Subcutaneous abdominal adipose tissue (tissue), 5 donors: ENCODE measurements around the gene KLHL30.
A peak's percentile ranks its signal among the peaks of the same experiment; 100 is the strongest.

ENCODE experiments used
- H3K27ac ChIP-seq: one replicate; pipeline ENCODE4 v1.7.0; 2013; ENCODE audit warnings: low read depth, mild to moderate bottlenecking, inconsistent platforms, low read length, moderate library complexity
- H3K27me3 ChIP-seq, 5 donors: one replicate each; pipeline ENCODE4 v1.7.0; 2013; ENCODE audit warnings: low read length in 5 of 5, inconsistent platforms in 1 of 5; ENCODE audit not compliant: control insufficient read depth in 5 of 5, insufficient read depth in 4 of 5
- H3K36me3 ChIP-seq, 5 donors: one replicate each; pipeline ENCODE4 v1.7.0; 2013; ENCODE audit warnings: low read length in 5 of 5; ENCODE audit not compliant: control insufficient read depth in 5 of 5, insufficient read depth in 5 of 5
- H3K4me1 ChIP-seq, 5 donors: one replicate each; pipeline ENCODE4 v1.7.0; 2013; ENCODE audit warnings: low read length in 5 of 5, mild to moderate bottlenecking in 3 of 5, moderate library complexity in 1 of 5; ENCODE audit not compliant: control insufficient read depth in 5 of 5, insufficient read depth in 5 of 5
- H3K4me3 ChIP-seq, 5 donors: one replicate each; pipeline ENCODE4 v1.7.0; 2013; ENCODE audit warnings: low read length in 5 of 5, low read depth in 1 of 5
- H3K9ac ChIP-seq, 5 donors: one replicate each; pipeline ENCODE4 v1.7.0; 2013; ENCODE audit warnings: low read length in 5 of 5, mild to moderate bottlenecking in 4 of 5, moderate library complexity in 3 of 5
- H3K9me3 ChIP-seq, 5 donors: one replicate each; pipeline ENCODE4 v1.7.0; 2013; ENCODE audit warnings: low read length in 5 of 5; ENCODE audit not compliant: control insufficient read depth in 5 of 5
- donor health status: healthy.
- donor health status: healthy.
- donor health status: healthy.
- donor health status: healthy.
- donor health status: healthy.

Gene KLHL30

GRCh38 chr2:238127165-238128060 is 11.1 kb upstream of the KLHL30 start:
- Histone ChIP-seq H3K27ac (no peak overlapping the region), H3K9me3 (no peaks in the 10 kb centered on the region), H3K4me1 (peaks cover 0 to 14% (median 5%) of the 10 kb centered on the region in 5 donors), H3K9ac (no peak overlapping the region), H3K27me3 (peaks cover 0 to 5% (median 0%) of the 10 kb centered on the region in 5 donors), H3K4me3 (peak overlapping the region in 3 of 5 donors; percentile 12 to 43 (median 37)), H3K36me3 (no peaks in the 10 kb centered on the region)

GRCh38 chr2:238128061-238128440 is 10.4 kb upstream of the KLHL30 start:
- no peaks in the 10 kb centered on the region for H3K36me3 ChIP-seq
- peaks cover 0 to 4% (median 0%) of the 10 kb centered on the region in 5 donors for H3K27me3 ChIP-seq
- H3K9me3 ChIP-seq = no peaks in the 10 kb centered on the region
- no peak overlapping the region for H3K27ac ChIP-seq
- peak overlapping the region in 1 of 5 donors; percentile 17 for H3K4me3 ChIP-seq
- H3K9ac ChIP-seq = no peak overlapping the region
- peaks cover 0 to 14% (median 5%) of the 10 kb centered on the region in 5 donors for H3K4me1 ChIP-seq

GRCh38 chr2:238128534-238129001 is 9.9 kb upstream of the KLHL30 start:
- Histone ChIP-seq H3K9me3 (no peaks in the 10 kb centered on the region), H3K4me3 (no peak overlapping the region), H3K4me1 (peaks cover 0 to 14% (median 5%) of the 10 kb centered on the region in 5 donors), H3K27me3 (peaks cover 0 to 2% (median 0%) of the 10 kb centered on the region in 5 donors), H3K9ac (no peak overlapping the region), H3K27ac (no peak overlapping the region), H3K36me3 (no peaks in the 10 kb centered on the region)

GRCh38 chr2:238129166-238130010 is 9.1 kb upstream of the KLHL30 start:
- Histone ChIP-seq H3K27ac (no peak overlapping the region), H3K9me3 (no peaks in the 10 kb centered on the region), H3K27me3 (peaks cover 0 to 2% (median 0%) of the 10 kb centered on the region in 5 donors), H3K9ac (no peak overlapping the region), H3K4me1 (peaks cover 0 to 14% (median 5%) of the 10 kb centered on the region in 5 donors), H3K36me3 (no peaks in the 10 kb centered on the region), H3K4me3 (no peak overlapping the region)

- Histone ChIP-seq H3K4me1 (peaks cover 0 to 14% (median 5%) of the 10 kb centered on the region in 5 donors), H3K27ac (no peak overlapping the region), H3K9me3 (no peaks in the 10 kb centered on the region), H3K9ac (no peak overlapping the region), H3K4me3 (no peak overlapping the region), H3K36me3 (no peaks in the 10 kb centered on the region), H3K27me3 (peaks cover 0 to 2% (median 0%) of the 10 kb centered on the region in 5 donors)
Measured at GRCh38 chr2:238130111-238130695, 8.3 kb upstream of the KLHL30 start.

GRCh38 chr2:238130696-238131628 is 7.5 kb upstream of the KLHL30 start:
- H3K4me3 ChIP-seq = no peak overlapping the region
- no peaks in the 10 kb centered on the region for H3K36me3 ChIP-seq
- H3K9ac ChIP-seq = no peak overlapping the region
- no peak overlapping the region for H3K27ac ChIP-seq
- H3K9me3 ChIP-seq = no peaks in the 10 kb centered on the region
- H3K4me1 ChIP-seq = peaks cover 0 to 14% (median 5%) of the 10 kb centered on the region in 5 donors
- H3K27me3 ChIP-seq = peaks cover 0 to 2% (median 0%) of the 10 kb centered on the region in 5 donors

- Histone ChIP-seq H3K4me3 (no peak overlapping the region), H3K36me3 (no peaks in the 10 kb centered on the region)
Measured at GRCh38 chr2:238131761-238132462, 6.6 kb upstream of the KLHL30 start.

GRCh38 chr2:238132463-238133450 is 5.7 kb upstream of the KLHL30 start:
- Histone ChIP-seq H3K27me3 (peaks cover 0 to 2% (median 0%) of the 10 kb centered on the region in 5 donors), H3K4me1 (peaks cover 0 to 20% (median 9%) of the 10 kb centered on the region in 5 donors), H3K27ac (no peak overlapping the region), H3K36me3 (no peaks in the 10 kb centered on the region), H3K9ac (no peak overlapping the region), H3K9me3 (no peaks in the 10 kb centered on the region), H3K4me3 (no peak overlapping the region)

More at GRCh38 chr2:238131761-238132462, 6.6 kb upstream of the KLHL30 start:
- Histone ChIP-seq H3K27me3 (peaks cover 0 to 2% (median 0%) of the 10 kb centered on the region in 5 donors), H3K4me1 (peaks cover 0 to 22% (median 9%) of the 10 kb centered on the region in 5 donors), H3K9me3 (no peaks in the 10 kb centered on the region), H3K27ac (no peak overlapping the region), H3K9ac (no peak overlapping the region)
